ENCODE measurements around the gene KRT6B.

The KRT6B gene

GRCh38 chr12:52407918-52408317 is 44.0 kb downstream of the KRT6B start:
- DNase-seq = no peak

- no peak for DNase-seq
Measured at GRCh38 chr12:52405922-52406385, 46.0 kb downstream of the KRT6B start, which contains the start of gene KRT82. Gene KRT82, minus strand, starts transcription at chr12:52406335. Its CDS starts 58 bp downstream, at chr12:52406277.

DNA sequence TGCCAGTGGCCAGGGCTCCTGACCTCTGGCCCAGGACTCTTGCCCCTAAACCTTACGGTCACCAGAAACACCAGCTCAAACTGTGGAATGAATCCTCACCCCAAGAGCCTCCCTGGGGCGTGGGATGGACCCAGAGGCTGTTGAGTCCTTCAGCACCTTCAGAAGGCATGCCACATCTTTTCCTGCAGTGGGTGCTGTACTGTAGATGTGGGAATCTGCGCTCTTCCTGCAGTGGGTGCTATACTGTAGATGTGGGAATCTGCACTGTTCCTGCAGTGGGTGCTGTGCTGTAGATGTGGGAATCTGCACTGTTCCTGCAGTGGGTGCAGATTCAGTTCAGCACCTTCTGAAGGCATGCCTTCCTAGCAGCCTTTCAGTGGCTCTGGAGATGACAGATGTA is 47.0 kb downstream of the KRT6B start:
- no peak for DNase-seq

- DNase-seq = no peak
Measured at GRCh38 chr12:52403561-52403960, 48.4 kb downstream of the KRT6B start.

DNA sequence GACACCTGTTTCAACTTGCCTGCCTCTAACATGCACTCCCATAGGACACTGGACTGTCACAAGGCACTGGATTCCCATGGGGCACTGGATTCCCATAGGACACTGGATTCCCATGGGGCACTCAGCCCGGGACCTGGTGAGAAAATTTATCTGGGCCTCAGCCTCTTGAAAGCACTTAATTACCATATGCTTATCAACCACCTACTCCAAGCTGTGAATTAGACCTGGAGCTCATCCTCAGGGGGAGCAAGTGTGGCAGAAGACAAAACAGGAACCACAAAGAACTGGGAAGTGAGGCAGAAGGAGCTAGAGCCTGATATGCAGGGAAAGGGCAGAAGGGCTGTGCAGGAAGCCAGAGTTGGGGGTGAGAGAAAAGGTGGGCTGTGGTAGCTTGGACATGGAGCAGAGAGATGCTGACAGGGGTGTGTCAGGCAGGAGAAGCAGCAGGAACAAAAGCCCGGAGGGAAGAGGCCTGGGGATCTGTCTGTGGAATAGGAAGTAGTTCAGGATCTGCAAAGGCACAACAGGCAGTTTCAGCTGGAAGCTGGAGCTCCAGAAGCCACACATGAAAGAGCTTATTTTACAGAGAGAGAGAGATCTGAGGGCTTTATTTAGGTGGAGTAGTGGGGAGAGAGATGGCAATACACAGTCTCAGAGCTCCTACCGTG is 48.9 kb downstream of the KRT6B start:
- DNase-seq = no peak

GRCh38 chr12:52402377-52402776 is 49.6 kb downstream of the KRT6B start:
- DNase-seq = no peak

GRCh38 chr12:52401926-52402325 is 50.0 kb downstream of the KRT6B start:
- DNase-seq = no peak

DNA sequence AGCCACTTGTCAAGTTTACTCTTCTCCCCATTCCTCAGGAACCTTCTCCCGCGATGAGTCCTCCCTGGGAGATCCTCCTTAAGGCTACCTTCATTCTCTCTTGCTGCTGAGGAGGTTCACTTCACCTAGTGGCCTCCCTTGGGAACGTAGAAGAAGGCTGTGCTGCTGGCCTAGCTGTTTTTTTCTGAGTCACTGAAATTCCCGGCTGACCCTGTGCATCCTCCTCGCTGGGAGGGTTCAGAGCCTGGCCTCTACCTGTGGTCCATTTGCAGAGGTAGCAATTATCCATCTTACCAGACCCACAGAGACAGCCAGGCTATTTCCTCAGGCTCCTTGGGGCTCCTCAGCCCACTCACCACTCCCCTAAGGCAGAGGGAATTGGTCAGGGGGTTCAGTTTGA is 50.4 kb downstream of the KRT6B start:
- no peak for DNase-seq

DNA sequence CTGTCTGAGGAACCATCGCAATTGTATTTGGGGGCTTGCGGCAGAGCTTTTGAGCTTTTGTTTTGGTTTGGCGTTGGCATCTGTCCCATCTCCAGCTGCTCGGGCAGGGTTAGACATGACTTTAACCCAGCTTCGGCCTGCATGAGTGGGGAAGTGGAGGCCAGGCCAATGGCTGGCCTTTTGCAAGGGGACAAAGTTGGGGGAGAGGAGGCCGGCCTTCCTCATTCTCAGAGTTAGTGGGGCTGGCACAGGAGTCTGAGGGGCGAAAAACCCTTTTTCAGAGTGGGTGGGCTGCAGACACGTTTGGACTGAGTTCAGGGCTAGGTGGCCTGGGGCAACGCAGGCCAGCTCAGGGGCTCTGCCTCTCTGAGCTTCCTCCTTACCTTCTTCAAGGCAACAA is 51.0 kb downstream of the KRT6B start:
- DNase-seq = no peak

- DNase-seq = no peak
Measured at GRCh38 chr12:52399756-52400155, 52.2 kb downstream of the KRT6B start.

DNA sequence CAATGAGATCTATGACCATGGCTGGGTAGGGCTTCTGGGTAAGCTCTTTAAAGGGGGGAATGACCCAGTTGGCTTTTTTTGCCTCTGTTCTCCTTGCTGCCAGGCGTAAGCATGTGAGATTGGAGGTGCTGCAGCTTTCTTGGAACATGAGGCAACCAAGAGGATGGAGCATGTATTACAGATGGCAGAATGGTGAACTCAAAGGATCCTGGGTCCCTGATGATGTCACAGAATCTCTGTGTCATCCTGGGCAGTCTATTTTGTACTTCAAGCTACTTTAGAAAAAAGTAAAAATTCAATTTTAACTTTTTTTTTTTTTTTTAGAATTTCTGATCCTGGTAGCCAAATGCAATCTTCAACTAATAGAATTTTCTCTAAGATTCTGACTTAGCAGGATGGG is 53.8 kb downstream of the KRT6B start:
- no peak for DNase-seq

DNA sequence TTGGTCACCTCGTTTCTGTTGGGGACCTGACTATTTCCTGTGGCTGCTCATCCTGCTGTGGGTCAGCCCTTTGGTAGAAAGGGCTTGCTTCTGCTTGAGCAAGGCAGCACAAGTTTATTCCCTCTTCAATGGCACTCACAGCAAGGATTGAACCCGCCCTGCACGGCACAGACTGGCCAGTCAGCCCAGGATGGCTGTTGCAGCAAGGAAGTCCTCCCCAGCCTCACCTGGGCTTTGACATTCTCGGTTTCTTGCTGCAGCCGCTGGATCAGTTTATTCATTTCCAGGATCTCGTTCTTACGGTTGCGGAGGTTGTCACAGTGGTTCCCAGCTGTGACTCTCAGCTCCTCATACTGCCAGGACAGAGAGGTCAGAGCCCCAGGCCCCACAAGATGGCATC is 55.3 kb downstream of the KRT6B start:
- DNase-seq = no peak
